SKM-1 (cell line): ENCODE measurements around the gene NACC1.

ENCODE experiments used
- DNase-seq: peaks from one replicate; lab custom pipeline; 2025; ENCODE audit not compliant: unreplicated experiment; lab: John Stamatoyannopoulos, UW

Gene NACC1

DNA sequence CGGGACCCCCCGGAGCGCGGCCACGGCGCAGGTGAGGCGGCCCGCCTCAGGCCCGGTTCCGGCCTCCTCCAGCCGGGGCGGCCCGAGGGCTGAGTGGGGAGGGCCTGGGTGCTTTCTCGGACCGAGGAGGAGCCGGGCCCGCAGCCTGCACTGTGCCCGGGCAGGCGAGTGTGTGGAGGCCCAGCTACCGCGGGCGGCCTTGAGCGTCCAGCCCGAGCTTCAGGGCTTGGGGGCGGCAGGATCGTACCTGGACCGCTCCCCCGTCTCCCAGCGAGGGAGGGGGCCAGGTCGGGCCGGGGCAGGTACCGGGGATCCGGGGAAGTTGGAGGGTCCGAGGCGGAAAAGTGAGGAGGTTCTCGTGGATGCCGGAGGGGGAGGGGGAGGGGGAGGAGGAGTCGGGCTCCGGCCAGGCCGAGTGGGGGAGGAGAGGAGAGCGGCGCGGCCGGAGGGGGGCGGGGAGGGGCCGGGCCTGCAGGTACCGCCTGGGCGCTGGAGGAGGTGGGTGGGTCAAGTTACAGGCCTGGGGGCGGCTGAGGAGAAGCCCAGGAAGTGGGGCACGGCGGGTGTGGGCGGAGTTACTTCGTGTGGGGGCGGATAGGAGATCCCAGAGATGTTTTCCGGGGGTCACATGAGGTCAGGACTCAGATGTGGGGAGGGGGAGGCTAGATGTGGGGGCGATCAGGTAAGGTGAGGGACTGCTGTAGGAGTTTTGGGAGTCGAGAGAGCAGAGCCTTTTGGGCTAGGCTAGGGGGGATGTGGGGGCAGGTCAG is 545 bp downstream of the NACC1 start:
- no peak for DNase-seq

DNA sequence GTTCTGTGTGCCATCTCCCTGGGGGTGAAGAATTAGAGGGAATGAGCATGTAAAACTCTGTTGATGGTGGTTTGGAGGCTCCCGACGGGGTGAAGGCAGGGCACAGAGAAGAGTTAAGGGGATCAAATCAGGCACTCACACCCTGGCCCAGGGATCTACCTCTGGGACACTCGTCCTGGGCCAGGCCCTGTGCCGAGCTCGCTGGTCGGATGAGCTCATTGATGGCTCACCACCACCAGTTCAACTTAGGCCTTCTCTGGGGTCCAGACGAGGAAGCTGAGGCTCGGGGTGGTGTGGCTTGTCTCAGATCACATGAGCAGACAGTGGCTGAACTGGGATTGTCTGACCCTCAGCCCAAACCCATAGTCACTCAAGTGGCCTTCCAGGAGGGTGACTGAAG is 1.6 kb downstream of the NACC1 start:
- no peak for DNase-seq

DNA sequence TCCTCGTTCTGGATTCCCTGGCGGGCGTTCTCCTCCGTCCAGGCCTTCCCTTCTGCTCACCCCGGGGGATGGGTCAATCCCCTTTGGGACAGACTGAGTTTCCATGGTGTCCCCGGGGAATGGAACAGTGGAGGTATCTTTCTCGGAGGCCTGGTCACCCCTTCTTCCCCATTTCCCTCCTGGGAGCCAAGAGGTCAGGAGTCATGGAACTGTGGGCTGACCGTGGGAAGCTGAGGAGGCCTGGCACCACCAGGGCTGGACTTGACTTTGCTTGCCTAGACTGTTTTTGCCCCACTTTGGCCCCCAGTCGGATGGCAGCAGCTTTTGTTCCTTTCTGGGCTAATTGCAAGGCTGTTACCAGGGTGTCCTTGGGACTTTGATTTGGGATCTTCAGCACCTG is 2.0 kb downstream of the NACC1 start:
- no peak for DNase-seq

DNA sequence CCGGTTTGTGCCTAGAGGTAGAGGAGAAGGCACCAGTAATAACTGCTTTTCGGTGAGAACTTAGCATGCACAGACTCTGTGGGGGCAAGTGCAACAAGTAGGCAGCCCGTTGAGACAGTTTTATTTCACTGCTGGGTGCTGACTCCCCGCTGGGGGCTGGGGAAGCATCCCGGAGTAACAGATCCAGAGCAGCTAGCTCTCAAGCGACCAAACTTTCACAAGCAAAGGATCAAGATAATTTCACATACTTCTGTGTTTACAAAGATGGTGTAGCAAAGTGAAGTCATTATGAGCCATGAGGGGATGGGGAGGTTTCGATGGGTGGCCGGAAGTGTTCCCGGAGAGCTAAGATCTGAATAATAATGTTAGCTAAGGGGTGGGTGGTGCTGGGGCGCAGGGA is 2.8 kb downstream of the NACC1 start:
- DNase-seq, result no peak

DNA sequence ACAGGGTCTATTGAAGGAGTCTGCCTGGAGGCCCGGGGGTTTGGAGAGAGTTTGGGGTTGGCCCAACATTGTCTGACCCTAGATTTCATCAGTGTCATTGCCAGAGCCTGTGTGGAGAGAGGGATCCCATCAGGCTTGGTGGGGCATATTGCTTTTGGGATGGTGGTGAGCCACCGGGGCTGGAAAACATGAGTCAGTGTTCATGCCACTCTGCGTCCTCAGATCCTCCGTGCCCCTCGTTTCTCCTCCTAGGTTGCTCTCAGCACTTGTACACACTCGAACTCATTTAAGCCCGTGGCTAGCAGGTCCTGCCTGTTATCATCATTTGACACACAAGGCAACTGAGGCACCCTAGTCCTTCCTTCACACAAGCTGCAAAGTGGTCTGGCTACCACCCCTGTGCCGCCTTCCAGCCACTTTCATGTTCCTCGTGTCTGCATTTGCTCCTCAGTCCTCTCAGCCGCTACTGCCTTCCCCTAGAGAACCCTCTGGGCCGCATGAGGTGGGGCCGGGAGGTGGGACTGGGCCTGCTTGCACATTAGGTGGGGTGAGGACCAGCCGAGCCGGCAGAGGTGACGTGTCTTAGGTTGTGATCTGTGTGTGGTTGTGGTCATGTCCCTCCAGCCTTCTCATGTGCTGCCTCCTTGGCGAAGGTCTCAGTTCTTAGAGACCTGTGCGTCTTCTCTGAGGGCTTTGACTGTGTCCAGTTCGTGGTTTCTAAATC is 3.6 kb downstream of the NACC1 start:
- no peak for DNase-seq

DNA sequence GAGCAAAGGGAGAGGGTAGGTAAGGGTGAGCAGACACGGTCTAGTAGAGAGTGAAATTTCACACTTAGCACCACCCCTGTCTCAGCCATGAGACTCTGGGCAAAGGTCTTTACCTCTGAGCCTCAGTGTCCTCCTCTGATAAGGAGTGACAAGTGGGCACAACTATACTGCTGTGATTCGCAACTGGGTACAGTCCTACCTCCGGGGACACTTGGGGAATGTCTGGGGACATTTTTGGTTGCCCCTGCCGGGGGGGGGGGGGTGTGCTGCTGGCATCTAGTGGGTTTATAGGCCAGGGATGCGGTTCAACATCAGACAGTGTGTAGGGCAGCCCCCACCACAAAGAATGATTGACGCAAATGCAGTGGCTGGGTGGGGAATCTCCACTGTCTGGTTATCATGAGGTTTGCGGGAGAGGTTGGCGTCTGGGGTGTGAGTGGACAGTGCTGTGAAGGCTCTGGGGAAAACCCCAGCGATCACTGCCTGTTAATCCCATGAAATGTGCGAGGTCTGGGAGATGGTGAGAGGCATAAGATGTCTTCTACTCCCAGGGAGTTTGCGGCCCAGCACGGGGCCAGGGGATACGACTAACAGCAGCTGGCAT is 4.3 kb downstream of the NACC1 start:
- DNase-seq, result no peak

DNA sequence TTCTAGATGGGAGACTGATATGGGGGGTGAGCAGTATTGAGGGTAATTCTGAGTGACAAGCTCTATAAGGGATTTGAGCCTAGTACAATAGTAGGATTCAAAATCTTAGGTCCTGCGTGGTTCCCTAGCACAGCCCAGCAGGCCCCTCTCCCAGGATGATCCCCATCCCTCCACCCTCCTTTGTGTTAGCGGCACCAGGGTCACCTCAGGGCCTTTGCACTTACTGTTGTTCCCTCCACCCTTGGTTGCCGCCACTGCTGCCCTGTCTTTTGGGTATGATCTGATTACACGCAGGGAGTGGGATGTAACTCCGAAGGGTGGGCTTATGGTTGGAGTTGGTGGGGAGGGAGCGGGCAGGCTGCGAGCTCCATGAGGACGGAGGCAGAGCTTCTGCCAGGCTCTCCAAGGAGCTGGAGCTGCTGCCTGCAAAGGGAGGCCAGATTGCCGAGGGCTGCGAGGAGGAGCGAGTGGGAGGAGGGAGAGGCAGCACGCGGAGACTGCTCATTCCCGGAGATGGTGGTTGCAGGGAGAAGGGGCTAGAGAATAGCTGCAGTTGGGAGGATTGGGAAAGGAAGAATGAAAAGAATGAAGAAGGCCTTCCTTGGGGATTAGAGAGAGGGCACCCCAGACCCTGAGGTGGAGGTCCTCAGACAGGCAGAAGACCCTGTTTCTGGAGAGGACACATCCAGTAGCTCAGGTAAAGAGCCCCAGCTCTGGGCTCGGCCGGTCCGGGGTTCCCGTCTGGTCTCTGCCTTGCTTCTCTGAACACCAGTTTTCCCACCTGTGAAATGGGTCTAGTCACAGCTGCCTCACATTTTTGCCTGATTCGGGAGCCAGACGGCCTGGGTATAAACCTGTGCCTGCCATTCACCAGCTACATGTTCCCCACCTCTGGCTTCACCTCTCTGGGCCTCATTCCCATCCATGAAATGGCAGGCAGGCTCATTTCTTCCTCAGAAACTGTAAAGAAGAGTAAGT is 5.2 kb downstream of the NACC1 start:
- no peak for DNase-seq

DNA sequence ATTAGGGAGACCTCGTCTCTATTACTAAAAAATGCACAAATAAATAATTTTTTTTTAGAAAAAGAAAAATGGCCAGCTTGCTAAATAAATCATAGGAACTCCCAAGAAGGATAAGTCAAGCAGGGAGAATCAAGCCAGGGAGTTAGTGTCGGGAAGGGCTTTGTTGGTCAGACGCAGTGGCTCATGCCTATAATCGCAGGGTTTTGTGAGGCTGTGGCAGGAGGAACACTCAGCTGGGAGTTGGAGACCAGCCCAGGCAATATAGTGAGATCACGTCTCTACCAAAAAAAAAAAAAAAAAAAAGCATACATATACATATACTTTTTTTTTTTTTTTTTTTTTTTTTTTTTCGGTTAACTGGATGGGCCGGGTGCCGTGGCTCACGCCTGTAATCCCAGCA is 9.0 kb downstream of the NACC1 start:
- DNase-seq, result no peak

DNA sequence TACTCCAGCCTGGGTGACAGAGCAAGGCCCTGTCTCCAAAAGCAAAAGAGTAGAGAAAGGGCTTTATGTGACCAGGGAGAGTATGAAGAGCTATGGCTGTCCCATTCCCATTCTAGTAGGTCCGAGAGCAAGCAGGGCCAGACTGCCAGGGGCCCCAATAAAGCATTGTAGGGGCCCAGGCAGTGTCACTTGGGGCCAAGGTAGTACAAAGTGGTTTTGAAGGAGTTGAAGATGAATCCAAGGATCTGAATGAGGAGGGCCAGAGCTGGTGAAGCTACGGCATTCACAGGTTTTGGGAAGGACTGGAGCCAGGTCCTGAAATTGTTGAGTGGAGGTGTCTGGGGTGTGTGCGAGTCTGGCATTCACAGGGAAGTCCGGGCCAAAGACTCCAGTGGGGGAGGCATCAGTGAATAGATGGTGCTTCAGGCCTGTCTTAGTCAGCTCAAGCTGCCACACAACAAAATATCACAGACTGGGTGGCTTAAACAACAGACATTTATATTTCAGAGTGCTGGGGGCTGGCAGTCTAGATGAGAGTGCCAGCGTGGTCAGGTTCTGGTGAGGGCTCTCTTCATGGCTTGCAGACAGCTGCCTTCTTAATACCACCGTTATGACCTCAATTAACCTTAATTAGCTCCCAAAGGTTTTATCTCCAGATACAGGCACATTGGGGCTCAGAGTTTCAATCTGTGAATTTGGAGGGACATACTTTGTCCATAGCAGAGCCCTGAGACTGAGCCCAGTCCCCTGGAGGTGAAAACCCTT is 9.9 kb downstream of the NACC1 start:
- DNase-seq, result no peak

DNA sequence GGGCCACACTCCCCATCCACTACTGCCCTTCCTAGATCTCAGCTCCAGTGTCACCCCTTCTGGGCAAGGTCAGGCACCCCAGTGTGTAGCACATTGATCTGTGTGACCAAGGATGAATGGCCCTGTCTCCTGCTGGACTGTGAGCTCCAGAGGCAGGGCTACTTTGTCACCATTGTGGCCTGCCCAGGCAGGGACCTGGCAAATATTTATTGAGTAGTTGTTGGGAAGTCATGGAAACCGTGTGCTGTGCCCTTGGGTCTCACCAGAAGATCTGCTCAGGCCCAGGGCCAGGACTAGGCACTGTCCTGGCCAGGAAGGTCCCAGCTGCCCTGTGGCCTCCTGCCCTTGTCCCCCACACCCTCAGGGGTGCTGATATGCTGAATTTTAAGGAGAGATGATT is 10.5 kb downstream of the NACC1 start:
- no peak for DNase-seq

DNA sequence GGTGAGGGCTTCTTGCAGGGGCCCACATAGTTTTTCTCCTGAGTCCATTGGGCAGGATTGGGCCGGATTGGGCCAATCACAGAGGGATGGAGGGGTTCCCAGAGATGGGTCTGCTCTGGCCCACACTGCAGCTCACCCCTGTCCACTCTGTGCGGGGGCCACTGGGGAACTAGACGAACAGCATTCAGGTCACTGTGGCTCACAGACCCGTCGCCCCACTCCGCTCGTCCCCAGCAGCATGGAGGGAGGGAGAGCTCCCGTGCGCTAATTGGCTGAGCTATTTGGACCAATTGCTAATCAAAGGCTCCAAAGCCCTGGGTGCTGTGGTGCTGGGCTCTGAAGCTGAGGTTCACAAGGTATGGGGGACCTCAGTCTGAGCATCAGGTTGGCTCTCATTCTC is 11.3 kb downstream of the NACC1 start:
- DNase-seq, result no peak

DNA sequence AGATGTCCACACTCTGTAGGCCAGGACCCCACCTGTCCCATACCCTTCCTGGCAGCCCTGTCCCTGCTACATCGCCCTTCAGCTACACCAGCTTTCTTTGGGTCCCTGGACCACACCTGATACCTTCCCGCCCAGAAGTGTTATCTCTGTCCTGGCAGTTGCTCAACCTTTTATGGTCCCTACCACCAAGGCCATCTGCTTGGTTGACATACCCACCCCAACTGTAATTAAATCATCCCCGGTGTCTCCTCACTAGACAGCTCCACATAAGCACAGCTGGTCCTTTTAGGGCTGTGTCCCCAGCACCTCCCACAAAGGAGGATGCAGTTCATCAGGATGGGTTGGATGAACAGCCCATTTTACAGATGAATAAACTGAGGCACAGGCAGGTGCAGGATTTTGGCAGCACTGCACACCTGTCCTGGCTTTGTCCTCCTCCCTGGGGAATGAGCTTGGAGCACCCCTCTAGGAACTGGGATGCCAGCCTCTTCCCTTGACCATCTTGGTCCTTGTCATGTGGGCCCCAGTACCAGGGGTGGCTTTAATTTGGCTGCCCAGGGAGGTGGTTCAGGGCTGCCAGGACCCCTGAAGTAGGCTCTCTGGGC is 12.9 kb downstream of the NACC1 start:
- DNase-seq, result no peak

DNA sequence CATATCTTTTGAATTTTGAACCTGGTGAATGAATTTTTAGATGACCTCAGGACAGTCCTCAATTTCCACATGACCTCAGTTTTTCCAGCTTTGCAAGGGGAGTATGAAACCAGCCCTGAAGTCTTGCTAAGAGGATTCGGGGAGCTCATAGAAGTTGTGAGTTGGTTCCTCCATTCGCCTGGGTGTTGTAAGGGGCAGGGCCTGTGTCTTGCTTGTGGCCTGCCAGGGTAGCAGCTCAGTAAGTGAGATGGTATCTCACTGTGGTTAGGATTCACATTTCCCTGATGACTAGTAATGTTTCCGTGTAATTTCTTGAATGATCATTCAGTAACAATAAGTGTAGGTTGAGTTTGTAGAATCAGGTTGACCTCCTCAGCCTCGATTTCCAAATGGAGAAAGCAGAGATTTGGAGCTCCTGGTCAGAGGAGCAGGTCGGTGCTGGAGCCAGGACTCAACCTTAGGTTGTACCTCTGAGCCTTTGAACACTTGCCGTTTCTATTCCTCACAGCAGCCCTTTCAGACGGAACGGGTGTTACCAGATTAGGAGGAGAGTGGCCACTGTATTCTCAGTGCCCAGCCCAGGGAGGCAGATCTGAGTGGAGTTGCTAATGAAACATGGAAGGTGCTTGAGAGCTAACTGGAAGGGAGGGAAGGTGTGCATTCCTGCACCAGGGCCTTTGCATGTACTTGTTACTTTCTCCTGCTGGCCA is 14.6 kb downstream of the NACC1 start:
- DNase-seq, result no peak

DNA sequence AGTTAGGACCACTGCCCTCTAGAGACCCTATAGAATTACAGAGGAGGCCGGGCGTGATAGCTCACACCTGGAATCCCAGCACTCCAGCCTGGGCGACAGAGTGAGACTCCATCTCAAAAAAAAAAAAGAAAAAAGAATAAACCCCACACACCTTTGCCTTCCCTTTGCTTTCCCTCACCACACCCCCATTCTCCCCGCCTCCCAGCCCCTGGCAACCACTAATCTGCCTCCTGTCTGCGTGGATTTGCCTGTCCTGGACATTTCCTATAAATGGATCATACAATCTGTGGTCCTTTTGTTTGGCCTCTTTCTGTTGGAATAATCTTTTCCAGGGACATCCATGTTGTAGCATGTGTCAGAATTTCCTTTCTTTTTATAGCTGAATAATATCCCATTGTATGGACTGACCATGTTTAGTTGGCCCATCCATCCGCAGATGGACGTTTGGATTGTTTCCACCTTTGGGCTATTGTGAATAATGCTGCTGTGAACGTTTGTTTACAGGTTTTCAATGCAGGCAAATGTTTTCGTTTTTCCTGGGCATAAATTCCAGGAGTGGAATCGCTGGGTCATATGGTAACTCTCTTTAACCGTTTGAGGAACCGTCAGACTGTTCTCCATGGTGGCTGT is 15.3 kb downstream of the NACC1 start:
- DNase-seq, result no peak

DNA sequence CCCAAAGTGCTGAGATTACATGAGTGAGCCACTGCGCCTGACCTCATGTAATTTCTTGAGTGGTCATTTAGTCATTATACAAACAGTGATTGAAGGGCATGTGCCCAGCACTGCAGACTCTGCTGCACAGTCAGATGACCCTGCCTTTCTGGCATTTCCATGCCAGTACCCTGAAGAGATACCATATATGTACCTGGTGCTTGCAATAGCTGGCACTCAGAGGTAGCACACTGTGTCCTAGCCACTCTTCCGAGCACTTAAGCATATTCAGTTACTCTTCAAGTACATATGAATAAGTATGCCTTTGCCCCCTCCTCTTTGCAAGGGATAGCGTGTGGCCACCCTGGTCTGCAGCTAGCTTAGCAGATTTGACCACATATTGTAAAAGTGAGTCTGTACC is 16.6 kb downstream of the NACC1 start:
- DNase-seq, result no peak

DNA sequence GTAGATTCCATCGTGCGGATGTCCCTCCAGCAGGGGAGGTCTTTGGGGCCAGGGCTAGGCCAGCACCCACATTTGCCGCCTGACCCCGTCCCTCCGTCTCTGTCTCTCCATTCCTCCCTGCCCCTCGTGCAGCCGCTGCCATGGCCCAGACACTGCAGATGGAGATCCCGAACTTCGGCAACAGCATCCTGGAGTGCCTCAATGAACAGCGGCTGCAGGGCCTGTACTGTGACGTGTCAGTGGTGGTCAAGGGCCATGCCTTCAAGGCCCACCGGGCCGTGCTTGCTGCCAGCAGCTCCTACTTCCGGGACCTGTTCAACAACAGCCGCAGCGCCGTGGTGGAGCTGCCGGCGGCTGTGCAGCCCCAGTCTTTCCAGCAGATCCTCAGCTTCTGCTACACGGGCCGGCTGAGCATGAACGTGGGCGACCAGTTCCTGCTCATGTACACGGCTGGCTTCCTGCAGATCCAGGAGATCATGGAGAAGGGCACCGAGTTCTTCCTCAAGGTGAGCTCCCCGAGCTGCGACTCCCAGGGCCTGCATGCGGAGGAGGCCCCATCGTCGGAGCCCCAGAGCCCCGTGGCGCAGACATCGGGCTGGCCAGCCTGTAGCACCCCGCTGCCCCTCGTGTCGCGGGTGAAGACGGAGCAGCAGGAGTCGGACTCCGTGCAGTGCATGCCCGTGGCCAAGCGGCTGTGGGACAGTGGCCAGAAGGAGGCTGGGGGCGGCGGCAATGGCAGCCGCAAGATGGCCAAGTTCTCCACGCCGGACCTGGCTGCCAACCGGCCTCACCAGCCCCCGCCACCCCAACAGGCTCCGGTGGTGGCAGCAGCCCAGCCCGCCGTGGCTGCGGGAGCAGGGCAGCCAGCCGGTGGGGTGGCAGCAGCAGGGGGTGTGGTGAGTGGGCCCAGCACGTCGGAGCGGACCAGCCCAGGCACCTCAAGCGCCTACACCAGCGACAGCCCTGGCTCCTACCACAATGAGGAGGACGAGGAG is 17.3 kb downstream of the NACC1 start:
- DNase-seq, result no peak

DNA sequence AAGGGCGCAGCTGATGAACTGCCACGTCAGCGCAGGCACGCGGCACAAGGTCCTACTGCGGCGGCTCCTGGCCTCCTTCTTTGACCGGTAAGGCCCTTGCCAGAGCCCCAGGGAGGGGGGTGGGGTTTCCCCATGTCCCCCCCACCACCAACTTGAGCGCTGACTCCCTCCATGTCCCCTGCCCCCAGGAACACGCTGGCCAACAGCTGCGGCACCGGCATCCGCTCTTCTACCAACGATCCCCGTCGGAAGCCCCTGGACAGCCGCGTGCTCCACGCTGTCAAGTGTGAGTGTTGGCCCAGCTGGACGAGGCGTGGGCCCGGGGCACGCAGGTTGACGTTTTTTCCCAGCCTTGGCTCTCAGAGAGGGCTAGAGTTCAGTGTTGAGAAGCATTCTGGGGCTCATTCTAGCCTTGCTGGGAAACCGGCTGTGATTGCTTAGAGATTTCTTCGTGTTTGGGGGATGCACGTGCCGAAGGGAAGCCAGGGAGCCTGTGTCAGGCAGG is 19.3 kb downstream of the NACC1 start:
- no peak for DNase-seq
